Prostate gland (tissue), 2 donors: ENCODE data around the gene TRIM77.
"Not testable (repeated sequence)": the region's sequence is repeated elsewhere in the genome, so short reads cannot be mapped to it uniquely, and the experiment has no call there.

ENCODE experiments used
- POLR2A ChIP-seq: fragments of 450-650 bp; IDR thresholded peaks from one replicate; pipeline ENCODE4 v1.6.1; 2016; ENCODE audit warnings: antibody characterized with exemption, mild to moderate bottlenecking
- POLR2AphosphoS5 ChIP-seq: sonication (generic); formaldehyde crosslinking; IDR thresholded peaks from one replicate; pipeline ENCODE4 v1.6.1; 2017; ENCODE audit warnings: antibody characterized with exemption
- TF ChIP-seq, protein P1 (sequence below), 4 experiments: fragments of 200-600 bp in 2 of 4; fragments of 450-650 bp in 2 of 4; sonication (generic) in 2 of 4; IDR thresholded peaks; 1 replicate in 3 of 4; 2 replicates in 1 of 4; pipeline ENCODE4 v1.5.1; 2016 to 2019; ENCODE audit warnings: antibody characterized with exemption in 4 of 4, mild to moderate bottlenecking in 2 of 4, moderate library complexity in 2 of 4

DNA sequence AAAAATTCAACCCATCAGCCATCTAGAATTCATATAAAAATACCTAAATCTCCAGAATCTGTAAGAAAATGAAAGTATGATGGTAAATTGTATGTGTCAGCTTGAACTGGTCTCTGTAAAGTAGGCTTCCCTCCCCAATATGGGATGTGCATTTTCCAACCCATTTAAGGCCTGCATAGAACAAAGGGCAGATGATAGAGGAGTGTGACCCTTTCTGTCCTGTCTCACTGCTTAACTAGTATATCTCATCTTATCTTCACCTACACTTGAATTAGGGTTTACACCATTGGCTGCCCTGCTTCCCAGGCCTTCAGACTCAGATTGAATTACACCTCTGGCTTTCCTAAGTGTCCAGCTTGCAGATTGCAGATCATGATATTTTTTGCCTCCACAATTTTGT lies 40.7 kb downstream of the TRIM77 start:
- not testable (repeated sequence) for TF ChIP-seq POLR2AphosphoS5, POLR2A
- TF ChIP-seq, protein P1, sequence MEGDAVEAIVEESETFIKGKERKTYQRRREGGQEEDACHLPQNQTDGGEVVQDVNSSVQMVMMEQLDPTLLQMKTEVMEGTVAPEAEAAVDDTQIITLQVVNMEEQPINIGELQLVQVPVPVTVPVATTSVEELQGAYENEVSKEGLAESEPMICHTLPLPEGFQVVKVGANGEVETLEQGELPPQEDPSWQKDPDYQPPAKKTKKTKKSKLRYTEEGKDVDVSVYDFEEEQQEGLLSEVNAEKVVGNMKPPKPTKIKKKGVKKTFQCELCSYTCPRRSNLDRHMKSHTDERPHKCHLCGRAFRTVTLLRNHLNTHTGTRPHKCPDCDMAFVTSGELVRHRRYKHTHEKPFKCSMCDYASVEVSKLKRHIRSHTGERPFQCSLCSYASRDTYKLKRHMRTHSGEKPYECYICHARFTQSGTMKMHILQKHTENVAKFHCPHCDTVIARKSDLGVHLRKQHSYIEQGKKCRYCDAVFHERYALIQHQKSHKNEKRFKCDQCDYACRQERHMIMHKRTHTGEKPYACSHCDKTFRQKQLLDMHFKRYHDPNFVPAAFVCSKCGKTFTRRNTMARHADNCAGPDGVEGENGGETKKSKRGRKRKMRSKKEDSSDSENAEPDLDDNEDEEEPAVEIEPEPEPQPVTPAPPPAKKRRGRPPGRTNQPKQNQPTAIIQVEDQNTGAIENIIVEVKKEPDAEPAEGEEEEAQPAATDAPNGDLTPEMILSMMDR (IDR thresholded peaks at IDR 0.05): not testable (repeated sequence)
